Spinal cord (tissue), 10 donors: ENCODE data around the gene PPP1R2C. TPM values are rescaled to one million over a fixed set of nuclear protein-coding genes. Genes with fewer than 3 reads are reported as not detected.

Source experiments
- DNase-seq, 6 donors: peaks; one replicate each; pipeline versions ENCODE4 v3.0.0 to v3.0.0-alpha.2; 2013 to 2015; ENCODE audit warnings: low spot score in 6 of 6, low read depth in 4 of 6
- H3K27ac ChIP-seq: one replicate; pipeline ENCODE4 v1.5.1; 2013; ENCODE audit warnings: low read depth, low read length, control low read depth
- H3K27me3 ChIP-seq: one replicate; pipeline ENCODE4 v1.6.1; 2013; ENCODE audit warnings: low read length; ENCODE audit not compliant: control insufficient read depth, insufficient read depth
- H3K36me3 ChIP-seq: one replicate; pipeline ENCODE4 v1.6.1; 2013; ENCODE audit warnings: low read length; ENCODE audit not compliant: control insufficient read depth, insufficient read depth
- H3K4me1 ChIP-seq: one replicate; pipeline ENCODE4 v1.6.1; 2013; ENCODE audit warnings: low read length; ENCODE audit not compliant: control insufficient read depth, insufficient read depth
- H3K4me3 ChIP-seq: one replicate; pipeline ENCODE4 v1.5.1; 2013; ENCODE audit warnings: low read depth, low read length, control low read depth
- H3K9me3 ChIP-seq: one replicate; pipeline ENCODE4 v1.6.1; 2013; ENCODE audit warnings: low read length; ENCODE audit not compliant: control insufficient read depth, insufficient read depth
- WGBS: methylation state at CpG from one replicate; pipeline ENCODE4 v1.1.5; 2013; ENCODE audit warnings: missing lambda C conversion rate; ENCODE audit not compliant: insufficient coverage; 5-methylcytosine and 5-hydroxymethylcytosine counted together
- long read RNA-seq, 4 donors: transcript quantifications; one replicate each; lab custom pipeline, GENCODE V29; 2026
- polyA plus RNA-seq, 2 donors: library from polyadenylated mRNA; unstranded; fragments of 120-200 nt; gene quantifications; one replicate each; pipeline ENCODE4 v1.2.1, GENCODE V29; 2013; ENCODE audit not compliant: insufficient read length in 2 of 2
- total RNA-seq, 2 donors: library from RNA; depleted of rRNA in 1 of 2; stranded (reverse); fragments of 120-200 nt in 1 of 2; fragments of >200 nt in 1 of 2; gene quantifications; one replicate each; pipeline versions ENCODE4 v1.2.3 to v1.2.4, GENCODE V29; 2013 to 2014
- donor health status: healthy.

The PPP1R2C gene
- not detected for total RNA-seq
- polyA plus RNA-seq: not detected
- long read RNA-seq, donor 1: 0 reads
- long read RNA-seq, donor 2, partial matches to known transcripts: 0 of 1 reads
- long read RNA-seq, donor 2, other reads (novel, unspliced or antisense): 0 of 1 reads
- long read RNA-seq, donor 3: 0 reads
- long read RNA-seq, donor 4: 0 reads

- Histone ChIP-seq H3K27me3 (peaks cover 4% of the 10 kb centered on the region), H3K27ac (no peak within 1 kb of the TSS), H3K36me3 (no peaks in the 10 kb centered on the region), H3K4me1 (no peaks in the 10 kb centered on the region), H3K4me3 (no peak within 1 kb of the TSS), H3K9me3 (peaks cover 3% of the 10 kb centered on the region)
- WGBS: 44% methylated on average over 30 of the region's 33 CpGs
- DNase-seq: no peak
These were observed at the start of gene PPP1R2C for GRCh38 chrX:42778096-42778495. PPP1R2C (minus strand) TSS chrX:42778163; CDS start chrX:42778079, 84 bp downstream.

- WGBS: 50% methylated on average over 1 of the region's 3 CpGs
- H3K36me3 ChIP-seq: no peaks in the 10 kb centered on the region
- no peak overlapping the region for H3K4me3 ChIP-seq
- no peaks in the 10 kb centered on the region for H3K9me3 ChIP-seq
- H3K27ac ChIP-seq: no peak overlapping the region
- no peak for DNase-seq
- no peaks in the 10 kb centered on the region for H3K4me1 ChIP-seq
- no peaks in the 10 kb centered on the region for H3K27me3 ChIP-seq
These were observed 47.2 kb upstream of the PPP1R2C start for GRCh38 chrX:42825201-42825600.

GRCh38 chrX:42824541-42824940 is 46.6 kb upstream of the PPP1R2C start:
- WGBS: 100% methylated on average over 1 of the region's 5 CpGs
- Histone ChIP-seq H3K4me1 (no peaks in the 10 kb centered on the region), H3K9me3 (no peaks in the 10 kb centered on the region), H3K27me3 (no peaks in the 10 kb centered on the region), H3K27ac (no peak overlapping the region), H3K36me3 (no peaks in the 10 kb centered on the region), H3K4me3 (no peak overlapping the region)
- DNase-seq: no peak

GRCh38 chrX:42823443-42823842 is 45.5 kb upstream of the PPP1R2C start:
- no peak for DNase-seq
- no peak overlapping the region for H3K27ac ChIP-seq
- H3K4me3 ChIP-seq: no peak overlapping the region
- H3K36me3 ChIP-seq: no peaks in the 10 kb centered on the region
- H3K9me3 ChIP-seq: no peaks in the 10 kb centered on the region
- no peaks in the 10 kb centered on the region for H3K27me3 ChIP-seq
- H3K4me1 ChIP-seq: no peaks in the 10 kb centered on the region
- no CpG with 5 or more reads among the region's 1 CpG for WGBS

- WGBS: 83% methylated on average over 5 of the region's 7 CpGs
- Histone ChIP-seq H3K27ac (no peak overlapping the region), H3K4me1 (no peaks in the 10 kb centered on the region)
These were observed 44.0 kb upstream of the PPP1R2C start for GRCh38 chrX:42821803-42822443.

GRCh38 chrX:42818151-42818921 is 40.4 kb upstream of the PPP1R2C start:
- Histone ChIP-seq H3K9me3 (peaks cover 2% of the 10 kb centered on the region), H3K4me3 (no peak overlapping the region)
- 83% methylated on average over 17 of the region's 17 CpGs for WGBS

More at GRCh38 chrX:42821803-42822443, 44.0 kb upstream of the PPP1R2C start:
- H3K27me3 ChIP-seq: no peaks in the 10 kb centered on the region
- DNase-seq: no peak
- peaks cover 2% of the 10 kb centered on the region for H3K9me3 ChIP-seq
- H3K36me3 ChIP-seq: no peaks in the 10 kb centered on the region
- no peak overlapping the region for H3K4me3 ChIP-seq

GRCh38 chrX:42809569-42809968 is 31.6 kb upstream of the PPP1R2C start:
- no peak overlapping the region for H3K27ac ChIP-seq
- H3K27me3 ChIP-seq: no peaks in the 10 kb centered on the region
- DNase-seq: no peak
- no peak overlapping the region for H3K4me3 ChIP-seq
- no peaks in the 10 kb centered on the region for H3K36me3 ChIP-seq
- H3K9me3 ChIP-seq: no peaks in the 10 kb centered on the region
- WGBS: 50% methylated on average over 1 of the region's 2 CpGs
- no peaks in the 10 kb centered on the region for H3K4me1 ChIP-seq

More at GRCh38 chrX:42818151-42818921, 40.4 kb upstream of the PPP1R2C start:
- DNase-seq: no peak
- H3K27me3 ChIP-seq: no peaks in the 10 kb centered on the region
- H3K4me1 ChIP-seq: no peaks in the 10 kb centered on the region
- no peaks in the 10 kb centered on the region for H3K36me3 ChIP-seq
- no peak overlapping the region for H3K27ac ChIP-seq

GRCh38 chrX:42807393-42807792 is 29.4 kb upstream of the PPP1R2C start:
- Histone ChIP-seq H3K9me3 (no peaks in the 10 kb centered on the region), H3K27me3 (no peaks in the 10 kb centered on the region), H3K27ac (no peak overlapping the region), H3K4me1 (no peaks in the 10 kb centered on the region), H3K4me3 (no peak overlapping the region), H3K36me3 (no peaks in the 10 kb centered on the region)
- no peak for DNase-seq
- WGBS: no CpG with 5 or more reads among the region's 1 CpG

GRCh38 chrX:42804524-42804923 is 26.6 kb upstream of the PPP1R2C start:
- no peak for DNase-seq
- Histone ChIP-seq H3K9me3 (no peaks in the 10 kb centered on the region), H3K4me1 (no peaks in the 10 kb centered on the region), H3K36me3 (no peaks in the 10 kb centered on the region), H3K27ac (no peak overlapping the region), H3K4me3 (no peak overlapping the region), H3K27me3 (peaks cover 3% of the 10 kb centered on the region)
- WGBS: no CpG with 5 or more reads among the region's 2 CpGs
